K562 (cell line): Measurements from ENCODE around the gene IRF2. TPM values are rescaled to one million over a fixed set of nuclear protein-coding genes. Genes with fewer than 3 reads are reported as not detected.

Source experiments
- ATAC-seq: fragments of 200-7000 bp; cut with Tn5 transposase; 3 replicates; pipeline ENCODE4 v1.9.1; 2020; ENCODE audit warnings: moderate library complexity
- BruUV-seq: library from RNA; stranded (reverse); fragments of 400-500 nt; replicated peaks from 2 replicates; lab custom pipeline; 2021; lab: Mats Ljungman, UMichigan
- CTCF ChIA-PET: fragments of 300-600 bp; formaldehyde crosslinking; extraction: SDS; loops from one replicate; lab custom pipeline; 2021; ENCODE audit warnings: low intra/inter-chr PET ratio; lab: Yijun Ruan, JAX
- POLR2A ChIA-PET: fragments of 300-600, 350-650 bp; sonication (Branson Sonifier 250); formaldehyde crosslinking; extraction: SDS; loops from one replicate; lab custom pipeline; 2021; ENCODE audit warnings: antibody characterized with exemption, inconsistent platforms; lab: Yijun Ruan, JAX
- DNase-seq, 4 experiments: peaks; one replicate each; pipeline versions ENCODE4 v3.0.0 to v3.0.0-alpha.2; 2011 to 2018; ENCODE audit warnings: low spot score in 3 of 4, mixed read lengths in 3 of 4; ENCODE audit errors: extremely low read depth in 1 of 4
- FAIRE-seq: peaks from 2 replicates; lab custom pipeline; 2011; peaks lifted over from hg19 to GRCh38; lab: Jason Lieb, UNC
- H2AFZ ChIP-seq: 2 replicates; pipeline ENCODE4 v1.6.0; 2011; ENCODE audit warnings: low read depth, low read length, control low read depth, inconsistent platforms
- H3K27ac ChIP-seq: fragments of 200-600 bp; 3 replicates; pipeline ENCODE4 v1.8.0; 2011; ENCODE audit warnings: low read depth, mild to moderate bottlenecking, control low read depth, inconsistent platforms, low read length, moderate library complexity, mixed read lengths; ENCODE audit errors: extremely low read depth
- H3K27me3 ChIP-seq, 2 experiments: fragments of 300-600 bp in 1 of 2; 2 replicates in 1 of 2; 3 replicates in 1 of 2; pipeline versions ENCODE4 v1.6.0 to v1.8.0; 2011; ENCODE audit warnings: inconsistent platforms in 2 of 2, low read length in 2 of 2, mild to moderate bottlenecking in 1 of 2, mixed read lengths in 1 of 2, moderate library complexity in 1 of 2; ENCODE audit not compliant: control insufficient read depth in 2 of 2, insufficient read depth in 2 of 2
- H3K36me3 ChIP-seq: fragments of 300-600 bp; 3 replicates; pipeline ENCODE4 v1.8.0; 2011; ENCODE audit warnings: mild to moderate bottlenecking, low read length, inconsistent platforms; ENCODE audit not compliant: control insufficient read depth, insufficient read depth
- H3K4me1 ChIP-seq, 2 experiments: fragments of 200-600 bp in 1 of 2; replicated peaks in 1 of 2; 2 replicates in 1 of 2; 3 replicates in 1 of 2; pipeline versions ENCODE4 v1.5.1 to v1.8.0; 2011; ENCODE audit warnings: inconsistent platforms in 2 of 2, low read length in 2 of 2, mild to moderate bottlenecking in 1 of 2, mixed read lengths in 1 of 2, moderate library complexity in 1 of 2; ENCODE audit not compliant: control insufficient read depth in 2 of 2, insufficient read depth in 2 of 2
- H3K4me2 ChIP-seq: 2 replicates; pipeline ENCODE4 v1.6.1; 2011; ENCODE audit warnings: low read length, control low read depth, inconsistent platforms, mixed read lengths; ENCODE audit not compliant: insufficient read depth
- H3K4me3 ChIP-seq: fragments of 200-600 bp; sonication (generic), shearing (Covaris generic); 2 replicates; pipeline ENCODE4 v1.5.1; 2016; ENCODE audit warnings: control low read depth, inconsistent platforms
- H3K79me2 ChIP-seq: fragments of 200-600 bp; 3 replicates; pipeline ENCODE4 v1.8.0; 2011; ENCODE audit warnings: low read length, inconsistent platforms; ENCODE audit not compliant: control insufficient read depth, insufficient read depth
- H3K9ac ChIP-seq, 2 experiments: 2 replicates each; pipeline versions ENCODE4 v1.6.0 to v1.6.1; 2011; ENCODE audit warnings: low read depth in 2 of 2, low read length in 2 of 2, control low read depth in 1 of 2, inconsistent platforms in 1 of 2, mild to moderate bottlenecking in 1 of 2, mixed read lengths in 1 of 2; ENCODE audit not compliant: insufficient read depth in 1 of 2
- H3K9me1 ChIP-seq: one replicate; pipeline ENCODE4 v1.6.0; 2011; ENCODE audit warnings: inconsistent platforms, mild to moderate bottlenecking, low read length, moderate library complexity; ENCODE audit not compliant: control insufficient read depth, insufficient read depth
- H3K9me3 ChIP-seq: replicated peaks from 2 replicates; pipeline ENCODE4 v1.5.1; 2011; ENCODE audit warnings: low read depth, low read length, inconsistent platforms; ENCODE audit not compliant: control insufficient read depth, insufficient read depth
- H4K20me1 ChIP-seq: replicated peaks from 2 replicates; pipeline ENCODE4 v1.6.1; 2011; ENCODE audit warnings: low read length, inconsistent platforms, mixed read lengths; ENCODE audit not compliant: control insufficient read depth, insufficient read depth
- CSDE1 ChIP-seq, 2 experiments: fragments of 450-650 bp; IDR thresholded peaks; 2 replicates each; pipeline ENCODE4 v1.6.1; 2016; ENCODE audit warnings: mild to moderate bottlenecking in 1 of 2
- ETV5 ChIP-seq: sonication (generic); formaldehyde crosslinking; IDR thresholded peaks from 2 replicates; pipeline ENCODE4 v1.4.0; 2020; ENCODE audit warnings: low read depth, mild to moderate bottlenecking, missing genetic modification reagents
- FOXJ2 ChIP-seq: fragments of 200-800 bp; sonication (Bioruptor generic); IDR thresholded peaks from 2 replicates; pipeline ENCODE4 v1.6.1; 2016; ENCODE audit warnings: missing genetic modification characterization, missing compliant biosample characterization
- LARP7 ChIP-seq: fragments of 450-650 bp; IDR thresholded peaks from 2 replicates; pipeline ENCODE4 v1.6.1; 2016
- NFIX ChIP-seq: fragments of 250-450 bp; sonication (Bioruptor Pico); IDR thresholded peaks from 2 replicates; pipeline ENCODE4 v1.4.0; 2020; ENCODE audit warnings: low read depth, mild to moderate bottlenecking, moderate library complexity
- NUFIP1 ChIP-seq: fragments of 450-650 bp; IDR thresholded peaks from 2 replicates; pipeline ENCODE4 v1.6.1; 2018; ENCODE audit not compliant: partially characterized antibody
- PCBP1 ChIP-seq: fragments of 200-400 bp; formaldehyde crosslinking; IDR thresholded peaks from 2 replicates; pipeline ENCODE4 v1.6.1; 2018; ENCODE audit warnings: mild to moderate bottlenecking, low read depth, low read length; ENCODE audit not compliant: poor library complexity, severe bottlenecking
- PHF20 ChIP-seq: fragments of 450-650 bp; IDR thresholded peaks from 2 replicates; pipeline ENCODE4 v1.6.1; 2018; ENCODE audit not compliant: partially characterized antibody
- PHF8 ChIP-seq: fragments of 200-600 bp; sonication (generic); IDR thresholded peaks from 2 replicates; pipeline ENCODE4 v1.6.1; 2012; ENCODE audit warnings: mixed run types, mild to moderate bottlenecking, inconsistent platforms, low read length, moderate library complexity, borderline replicate concordance
- SNIP1 ChIP-seq: fragments of 450-650 bp; IDR thresholded peaks from 2 replicates; pipeline ENCODE4 v1.7.1; 2017; ENCODE audit warnings: low read depth, mild to moderate bottlenecking
- SP2 ChIP-seq: IDR thresholded peaks from 2 replicates; pipeline ENCODE4 v1.6.1; 2011; ENCODE audit warnings: mild to moderate bottlenecking, low read depth, low read length, moderate library complexity; ENCODE audit not compliant: poor library complexity, severe bottlenecking; ENCODE audit errors: extremely low read depth
- TBL1XR1 ChIP-seq, 2 experiments: IDR thresholded peaks; 2 replicates each; pipeline ENCODE4 v1.6.1; 2012; ENCODE audit warnings: improper control_type of control experiment in 2 of 2, low read length in 2 of 2, mild to moderate bottlenecking in 1 of 2
- ZBTB43 ChIP-seq: sonication (generic); formaldehyde crosslinking; IDR thresholded peaks from 2 replicates; pipeline ENCODE4 v1.8.0; 2023; ENCODE audit warnings: mild to moderate bottlenecking, missing genetic modification reagents
- ZNF232 ChIP-seq: sonication (generic); formaldehyde crosslinking; IDR thresholded peaks from 2 replicates; pipeline ENCODE4 v1.8.0; 2022; ENCODE audit warnings: mild to moderate bottlenecking, missing genetic modification reagents
- ZNF561 ChIP-seq: fragments of 450-650 bp; formaldehyde crosslinking; conservative IDR thresholded peaks from 2 replicates; pipeline ENCODE4 v1.4.0; 2020; ENCODE audit warnings: mild to moderate bottlenecking, moderate library complexity
- ZNF778 ChIP-seq: fragments of 450-650 bp; formaldehyde crosslinking; IDR thresholded peaks from 2 replicates; pipeline ENCODE4 v1.4.0; 2020; ENCODE audit warnings: mild to moderate bottlenecking, moderate library complexity
- ZSCAN32 ChIP-seq: fragments of 450-650 bp; formaldehyde crosslinking; IDR thresholded peaks from 2 replicates; pipeline ENCODE4 v1.4.0; 2020; ENCODE audit warnings: mild to moderate bottlenecking, moderate library complexity
- WGBS: fragments of 100-300 bp; shearing (Covaris generic); methylation state at CpG from one replicate; pipeline ENCODE4 v1.1.6; 2016; ENCODE audit warnings: low coverage, mixed read lengths; ENCODE audit not compliant: insufficient coverage; ENCODE audit errors: missing lambda C conversion rate; 5-methylcytosine and 5-hydroxymethylcytosine counted together
- in situ Hi-C: fragments of 300-500 bp; cut with MboI; formaldehyde crosslinking; loops from 4 replicates; pipeline ENCODE4 v1.15.0; 2018; ENCODE audit warnings: inconsistent platforms, mixed read lengths
- intact Hi-C: fragments of 100-400 bp; cut with micrococcal nuclease; formaldehyde crosslinking; loops from 2 replicates; pipeline ENCODE4 v1.14.2; 2022
- polyA plus RNA-seq, 8 experiments: library from polyadenylated mRNA; depleted of rRNA in 4 of 8; stranded (reverse) in 5 of 8; unstranded in 3 of 8; fragments of >200 nt; fragmentation: Nextera tagmentation in 2 of 8; fragmentation: Illumina TruSeq in 1 of 8; extraction: Ambion mirVana in 2 of 8; extraction: Trizol in 1 of 8; gene quantifications; 2 replicates each; pipeline versions ENCODE4 v1.2.1 to v1.2.3, GENCODE V29; 2011 to 2014; ENCODE audit warnings: inconsistent platforms in 1 of 8, missing spikeins in 1 of 8
- total RNA-seq, 7 experiments: library from RNA; depleted of rRNA in 6 of 7; stranded (reverse); fragments of >200 nt in 6 of 7; fragmentation: Illumina TruSeq in 2 of 7; extraction: Trizol in 2 of 7; gene quantifications; 2 replicates each; pipeline versions ENCODE4 v1.2.1 to v1.2.3, GENCODE V29; 2011 to 2021; ENCODE audit warnings: low replicate concordance in 1 of 7
- TF ChIP-seq, protein P1 (sequence below): fragments of 250-450 bp; sonication (Bioruptor Pico); IDR thresholded peaks from 2 replicates; pipeline ENCODE4 v1.5.0; 2021; ENCODE audit warnings: mild to moderate bottlenecking, moderate library complexity
- TF ChIP-seq, protein P2 (sequence below): fragments of 450-650 bp; IDR thresholded peaks from 2 replicates; pipeline ENCODE4 v1.6.1; 2016; ENCODE audit warnings: low read depth, mild to moderate bottlenecking, moderate library complexity

IRF2 gene
- total and polyA plus RNA-seq, 9 of the 15 experiments (the other 6 are each of a cell fraction or from before 2014, with no cell fraction given) = 7.1 to 17.1 (median 11.3) TPM

DNA sequence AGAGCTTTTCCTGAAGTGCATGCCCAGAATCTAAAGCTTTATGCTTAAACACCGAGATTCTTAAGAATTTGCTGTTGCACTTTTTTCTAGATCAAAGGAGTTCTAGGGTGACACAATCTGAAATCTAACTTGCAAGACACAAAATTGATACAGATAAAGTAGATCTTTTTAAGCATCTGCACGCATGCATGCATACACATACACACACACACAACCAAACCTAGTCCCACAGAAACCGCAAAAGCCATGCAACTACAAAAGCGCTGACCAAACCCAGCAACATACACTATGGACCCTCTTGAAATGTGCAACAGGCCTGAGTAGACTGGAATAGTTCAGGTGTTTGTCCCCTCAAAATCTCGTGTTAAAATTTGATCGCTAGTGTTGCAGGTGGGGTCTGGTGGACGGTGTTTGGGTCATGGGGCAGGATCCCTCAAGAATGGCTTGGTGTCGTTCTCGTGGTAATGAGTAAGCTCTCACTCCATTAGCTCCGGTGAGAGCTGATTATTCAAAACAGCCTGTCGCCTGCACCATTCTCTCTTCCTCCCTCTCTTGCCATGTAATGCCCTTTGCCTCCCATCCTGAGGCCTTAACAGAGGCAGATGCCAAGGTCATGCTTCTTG lies 52.7 kb downstream of the IRF2 start:
- H3K9me1 ChIP-seq = no peaks in the 10 kb centered on the region
- no peak overlapping the region for H3K9ac ChIP-seq
- BruUV-seq = no TSS peak
- POLR2A ChIA-PET = no interaction called here
- TF ChIP-seq TBL1XR1 (IDR thresholded peaks at IDR 0.05; ENCODE audit: low read length in 2 of 2) = no peak
- TF ChIP-seq NUFIP1 = no peak
- TF ChIP-seq SNIP1 = no peak
- TF ChIP-seq ZSCAN32 = no peak
- TF ChIP-seq CSDE1 (IDR thresholded peaks at IDR 0.05) = no peak
- TF ChIP-seq ZNF232 (CRISPR knock-in tag) = no peak
- TF ChIP-seq SP2 = no peak
- TF ChIP-seq NFIX = no peak
- no peak for TF ChIP-seq ZNF778 (CRISPR knock-in tag)
- no peak for TF ChIP-seq PHF20
- TF ChIP-seq LARP7 = no peak
- no peak for TF ChIP-seq FOXJ2 (tag)
- TF ChIP-seq ETV5 = no peak
- no peak for TF ChIP-seq ZBTB43 (CRISPR knock-in tag)
- no peak for TF ChIP-seq ZNF561 (CRISPR knock-in tag)
- TF ChIP-seq, protein P1, sequence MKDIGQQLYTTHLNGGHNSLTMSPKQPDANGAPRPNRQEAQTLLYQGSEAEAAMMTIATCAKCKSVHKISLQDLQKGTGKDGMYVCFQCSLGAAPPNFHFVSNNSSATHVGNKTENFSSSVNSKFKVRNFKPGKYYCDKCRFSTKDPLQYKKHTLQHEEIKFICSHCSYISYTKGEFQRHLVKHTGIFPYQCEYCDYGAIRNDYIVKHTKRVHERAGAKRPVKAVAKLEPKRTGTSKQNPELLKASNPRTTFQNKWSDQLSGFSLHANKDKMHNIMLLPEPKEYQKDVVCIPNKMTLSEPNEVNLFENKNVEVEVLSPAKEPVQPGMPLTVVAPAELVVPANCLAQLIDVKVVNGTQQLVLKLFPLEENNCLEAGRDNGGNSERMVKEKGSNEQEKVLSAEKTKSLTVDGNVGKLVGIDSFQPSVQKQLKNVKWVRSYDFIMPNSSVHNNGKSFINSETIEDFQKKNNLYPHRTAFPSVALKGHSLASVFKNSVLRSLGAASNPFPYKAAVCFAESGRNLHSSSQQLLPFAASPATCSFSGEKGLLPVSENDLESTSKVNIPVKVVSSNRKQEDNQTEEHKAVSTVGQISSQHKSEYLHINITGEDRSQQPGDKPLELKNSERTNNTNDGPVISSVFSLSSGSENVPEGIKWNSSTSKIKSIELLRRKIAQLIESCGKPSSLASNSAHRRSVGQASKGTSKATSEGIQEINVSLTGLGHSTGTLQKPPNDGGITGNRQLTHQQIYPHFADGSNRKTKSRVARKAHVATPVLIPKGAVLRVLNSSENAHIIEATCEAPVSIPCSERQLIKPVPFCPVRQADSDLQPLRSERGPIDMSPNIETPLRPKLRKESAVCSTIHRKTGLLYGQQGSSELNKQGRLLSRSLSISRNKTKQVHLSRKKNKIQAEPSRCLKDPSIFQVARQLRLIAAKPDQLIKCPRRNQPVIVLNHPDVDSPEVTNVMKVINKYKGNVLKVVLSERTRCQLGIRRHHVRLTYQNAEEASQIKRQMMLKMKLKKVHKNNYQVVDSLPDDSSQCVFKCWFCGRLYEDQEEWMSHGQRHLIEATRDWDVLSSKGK (CRISPR knock-in tag) = no peak
- TF ChIP-seq PHF8 = no peak
- TF ChIP-seq, protein P2, sequence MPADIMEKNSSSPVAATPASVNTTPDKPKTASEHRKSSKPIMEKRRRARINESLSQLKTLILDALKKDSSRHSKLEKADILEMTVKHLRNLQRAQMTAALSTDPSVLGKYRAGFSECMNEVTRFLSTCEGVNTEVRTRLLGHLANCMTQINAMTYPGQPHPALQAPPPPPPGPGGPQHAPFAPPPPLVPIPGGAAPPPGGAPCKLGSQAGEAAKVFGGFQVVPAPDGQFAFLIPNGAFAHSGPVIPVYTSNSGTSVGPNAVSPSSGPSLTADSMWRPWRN = no peak
- no peak for TF ChIP-seq PCBP1
- TF ChIP-seq, all 486 proteins: peak for 0
- H3K9me3 ChIP-seq = peaks cover 7% of the 10 kb centered on the region
- FAIRE-seq = no peak
- WGBS = 84% methylated on average over 10 of the region's 11 CpGs
- H3K79me2 ChIP-seq = peaks cover 6% of the 10 kb centered on the region; the same call in 1 of the 3 replicates
- H3K27me3 ChIP-seq = no peaks in the 10 kb centered on the region
- in situ Hi-C loops (no loop called here), intact Hi-C loops (no loop called here)
- no peak overlapping the region for H3K4me3 ChIP-seq
- H3K4me1 ChIP-seq = peaks cover 7 to 20% of the 10 kb centered on the region in 2 experiments
- no peak for DNase-seq
- CTCF ChIA-PET = no interaction called here
- ATAC-seq = no peak
- H4K20me1 ChIP-seq = 0 out of 2 replicates have a peak, but pooled peaks cover 3% of the 10 kb centered on the region
- H3K27ac ChIP-seq = no peak overlapping the region
- H3K4me2 ChIP-seq = no peak overlapping the region
- peaks cover 34% of the 10 kb centered on the region for H3K36me3 ChIP-seq
- no peak overlapping the region for H2AFZ ChIP-seq
